Measurements from ENCODE around the gene GRB7. TPM values are rescaled to one million over a fixed set of nuclear protein-coding genes. Genes with fewer than 3 reads are reported as not detected.
"Not testable (repeated sequence)": the region's sequence is repeated elsewhere in the genome, so short reads cannot be mapped to it uniquely, and the experiment has no call there.

The GRB7 gene
- total RNA-seq, 1 experiment from 2014 or later = 2,531 TPM

DNA sequence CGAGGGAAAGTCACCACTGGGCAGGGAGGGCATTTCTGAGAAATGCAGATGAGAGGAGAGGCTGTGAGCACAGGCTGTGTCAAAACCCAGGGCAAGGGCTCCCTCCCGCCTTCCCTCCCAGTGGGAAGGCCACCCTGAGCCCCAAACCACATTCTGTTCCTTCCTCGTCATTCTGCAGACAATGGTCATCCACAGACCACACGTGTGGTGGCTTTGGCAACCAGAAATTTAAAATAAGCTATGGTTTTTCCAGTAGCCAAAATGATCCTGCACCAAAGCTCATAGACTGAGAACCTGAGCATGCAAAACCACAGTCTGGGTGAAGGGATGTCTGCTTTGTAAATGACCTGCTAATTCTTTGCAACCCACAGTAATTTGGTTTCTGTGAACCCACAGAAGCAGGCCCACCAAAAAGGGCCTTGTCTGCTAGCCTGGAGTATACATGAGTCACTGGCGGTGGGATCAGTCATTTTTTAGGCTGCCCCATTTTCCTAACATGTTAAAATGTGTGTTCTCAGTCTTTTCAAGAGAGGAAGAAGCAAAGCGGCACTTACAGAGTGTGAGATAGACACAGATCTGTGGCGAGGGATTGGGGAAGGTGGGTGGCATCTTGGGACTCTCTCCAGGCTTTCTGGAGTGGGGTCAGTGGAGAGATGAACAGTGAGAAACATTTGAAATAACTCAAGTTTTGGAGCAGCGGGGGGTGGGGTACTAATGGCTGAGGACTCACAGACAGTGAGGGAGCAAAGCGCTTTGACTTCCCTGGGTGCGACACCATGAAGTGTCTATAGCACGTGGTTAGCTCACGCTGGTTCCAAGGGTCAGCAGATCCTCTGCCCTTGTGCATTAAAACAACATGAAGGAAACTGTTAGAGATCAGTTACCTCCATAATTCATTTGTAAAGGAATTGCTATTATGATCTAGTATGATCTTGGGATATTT, 20.5 kb downstream of the GRB7 start:
- peaks cover 37% of the 10 kb centered on the region for H3K27me3 Mint-ChIP-seq (ENCODE audit: unreplicated experiment)
- peaks cover 33% of the 10 kb centered on the region for H3K36me3 Mint-ChIP-seq (ENCODE audit: insufficient read depth, unreplicated experiment)
- TF ChIP-seq, protein P1, sequence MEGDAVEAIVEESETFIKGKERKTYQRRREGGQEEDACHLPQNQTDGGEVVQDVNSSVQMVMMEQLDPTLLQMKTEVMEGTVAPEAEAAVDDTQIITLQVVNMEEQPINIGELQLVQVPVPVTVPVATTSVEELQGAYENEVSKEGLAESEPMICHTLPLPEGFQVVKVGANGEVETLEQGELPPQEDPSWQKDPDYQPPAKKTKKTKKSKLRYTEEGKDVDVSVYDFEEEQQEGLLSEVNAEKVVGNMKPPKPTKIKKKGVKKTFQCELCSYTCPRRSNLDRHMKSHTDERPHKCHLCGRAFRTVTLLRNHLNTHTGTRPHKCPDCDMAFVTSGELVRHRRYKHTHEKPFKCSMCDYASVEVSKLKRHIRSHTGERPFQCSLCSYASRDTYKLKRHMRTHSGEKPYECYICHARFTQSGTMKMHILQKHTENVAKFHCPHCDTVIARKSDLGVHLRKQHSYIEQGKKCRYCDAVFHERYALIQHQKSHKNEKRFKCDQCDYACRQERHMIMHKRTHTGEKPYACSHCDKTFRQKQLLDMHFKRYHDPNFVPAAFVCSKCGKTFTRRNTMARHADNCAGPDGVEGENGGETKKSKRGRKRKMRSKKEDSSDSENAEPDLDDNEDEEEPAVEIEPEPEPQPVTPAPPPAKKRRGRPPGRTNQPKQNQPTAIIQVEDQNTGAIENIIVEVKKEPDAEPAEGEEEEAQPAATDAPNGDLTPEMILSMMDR (IDR thresholded peaks at IDR 0.05; ENCODE audit: unreplicated experiment) = no peak
- H3K9me3 Mint-ChIP-seq (ENCODE audit: low read depth, unreplicated experiment) = no peaks in the 10 kb centered on the region
- intact Hi-C loops (cut with micrococcal nuclease; ENCODE audit: unreplicated experiment) = no loop called here
- H3K4me3 Mint-ChIP-seq (ENCODE audit: low read depth, unreplicated experiment) = no peak overlapping the region
- peaks cover 21% of the 10 kb centered on the region for H3K4me1 Mint-ChIP-seq (ENCODE audit: low read depth, unreplicated experiment)
- no peak for DNase-seq
- BruUV-seq (replicated peaks) = no TSS peak
- no peak overlapping the region for H3K27ac Mint-ChIP-seq (ENCODE audit: unreplicated experiment)
- CTCF ChIA-PET = interaction anchor here (0.5 to 161.2 kb wide), 40 partner anchors 31 to 936 kb away, joined by 3 to 42089 read pairs (median 18); partner anchors contain the start of genes ERBB2, GRB7, GSDMA and GSDMB

- H3K27me3 Mint-ChIP-seq (ENCODE audit: unreplicated experiment) = peaks cover 37% of the 10 kb centered on the region
- DNase-seq = no peak
- peaks cover 23% of the 10 kb centered on the region for H3K36me3 Mint-ChIP-seq (ENCODE audit: insufficient read depth, unreplicated experiment)
- H3K27ac Mint-ChIP-seq (ENCODE audit: unreplicated experiment) = no peak overlapping the region
- no TSS peak for BruUV-seq (replicated peaks)
- CTCF ChIA-PET = interaction anchor here (0.6 to 161.2 kb wide), 41 partner anchors 32 to 935 kb away, joined by 3 to 42089 read pairs (median 16); partner anchors contain the start of genes ERBB2, GRB7, GSDMA and IKZF3
- H3K4me3 Mint-ChIP-seq (ENCODE audit: low read depth, unreplicated experiment) = no peak overlapping the region
- no peaks in the 10 kb centered on the region for H3K9me3 Mint-ChIP-seq (ENCODE audit: low read depth, unreplicated experiment)
- peaks cover 16% of the 10 kb centered on the region for H3K4me1 Mint-ChIP-seq (ENCODE audit: low read depth, unreplicated experiment)
- intact Hi-C loops (cut with micrococcal nuclease; ENCODE audit: unreplicated experiment) = no loop called here
- TF ChIP-seq, protein P1 (IDR thresholded peaks at IDR 0.05; ENCODE audit: unreplicated experiment) = no peak
These were observed 21.5 kb downstream of the GRB7 start for GRCh38 chr17:39759204-39759603.

GRCh38 chr17:39761861-39762496, 24.2 kb downstream of the GRB7 start:
- H3K36me3 Mint-ChIP-seq (ENCODE audit: insufficient read depth, unreplicated experiment) = no peaks in the 10 kb centered on the region
- H3K27ac Mint-ChIP-seq (ENCODE audit: unreplicated experiment) = no peak overlapping the region
- peaks cover 10% of the 10 kb centered on the region for H3K9me3 Mint-ChIP-seq (ENCODE audit: low read depth, unreplicated experiment)
- CTCF ChIA-PET = interaction anchor here (0.6 to 161.2 kb wide), 36 partner anchors 30 to 705 kb away, joined by 3 to 42089 read pairs (median 8); partner anchors contain the start of genes ERBB2, GRB7, GSDMA and GSDMB
- no TSS peak for BruUV-seq (replicated peaks)
- no peak overlapping the region for H3K4me3 Mint-ChIP-seq (ENCODE audit: low read depth, unreplicated experiment)
- peaks cover 33% of the 10 kb centered on the region for H3K27me3 Mint-ChIP-seq (ENCODE audit: unreplicated experiment)
- TF ChIP-seq, protein P1 (IDR thresholded peaks at IDR 0.05; ENCODE audit: unreplicated experiment) = no peak
- H3K4me1 Mint-ChIP-seq (ENCODE audit: low read depth, unreplicated experiment) = peaks cover under 1% of the 10 kb centered on the region
- no peak for DNase-seq
- intact Hi-C loops (cut with micrococcal nuclease; ENCODE audit: unreplicated experiment) = loop anchor here (10.0 kb wide), 1 partner anchor 523 kb away; the partner anchor contains the start of gene CDC6

DNA sequence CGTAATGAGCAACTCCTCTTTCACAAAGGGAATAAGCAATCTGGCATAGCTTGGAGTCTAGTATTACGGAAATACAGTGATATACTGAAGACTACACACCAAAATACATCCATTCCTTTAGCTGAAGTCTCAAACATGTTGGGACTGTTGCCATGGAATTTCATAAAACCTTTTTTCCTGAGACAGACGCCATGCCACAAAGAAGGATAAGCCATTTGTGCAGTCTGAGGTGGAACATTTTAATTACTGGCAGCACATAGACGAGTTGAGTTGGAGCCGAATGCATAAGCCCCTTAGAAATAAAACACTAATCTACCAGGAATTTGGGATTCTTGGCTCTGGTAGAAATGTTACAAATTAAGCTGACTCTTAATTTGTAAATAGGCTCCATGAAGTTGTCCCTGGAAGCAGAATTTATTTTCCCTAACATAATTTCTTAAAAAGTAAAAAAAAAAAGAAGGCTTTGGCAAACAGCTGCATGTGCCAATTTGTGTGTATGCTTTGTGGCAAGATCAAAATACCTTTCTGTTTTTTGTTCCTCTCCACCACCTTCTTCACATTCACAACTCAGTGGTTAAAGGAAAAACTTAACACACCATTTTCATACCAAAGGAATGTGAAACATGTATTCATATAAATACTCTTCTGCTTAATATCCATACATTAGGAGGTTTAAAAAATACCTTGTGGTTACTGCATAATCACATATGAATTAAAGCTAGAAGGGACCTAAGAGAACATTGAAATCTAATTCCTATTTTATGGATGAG, 25.5 kb downstream of the GRB7 start:
- intact Hi-C loops (cut with micrococcal nuclease; ENCODE audit: unreplicated experiment) = loop anchor here (10.0 kb wide), 1 partner anchor 522 kb away; the partner anchor contains the start of gene CDC6
- no peak overlapping the region for H3K4me3 Mint-ChIP-seq (ENCODE audit: low read depth, unreplicated experiment)
- TF ChIP-seq, protein P1 (IDR thresholded peaks at IDR 0.05; ENCODE audit: unreplicated experiment) = no peak
- peaks cover 12% of the 10 kb centered on the region for H3K4me1 Mint-ChIP-seq (ENCODE audit: low read depth, unreplicated experiment)
- no peaks in the 10 kb centered on the region for H3K36me3 Mint-ChIP-seq (ENCODE audit: insufficient read depth, unreplicated experiment)
- peaks cover 26% of the 10 kb centered on the region for H3K27me3 Mint-ChIP-seq (ENCODE audit: unreplicated experiment)
- no peak for DNase-seq
- CTCF ChIA-PET = interaction anchor here (0.8 to 161.2 kb wide), 43 partner anchors 26 to 609 kb away, joined by 3 to 42089 read pairs (median 8); partner anchors contain the start of genes ERBB2, GRB7, GSDMA and GSDMB
- no peak overlapping the region for H3K27ac Mint-ChIP-seq (ENCODE audit: unreplicated experiment)
- BruUV-seq (replicated peaks) = no TSS peak
- peaks cover 10% of the 10 kb centered on the region for H3K9me3 Mint-ChIP-seq (ENCODE audit: low read depth, unreplicated experiment)

DNA sequence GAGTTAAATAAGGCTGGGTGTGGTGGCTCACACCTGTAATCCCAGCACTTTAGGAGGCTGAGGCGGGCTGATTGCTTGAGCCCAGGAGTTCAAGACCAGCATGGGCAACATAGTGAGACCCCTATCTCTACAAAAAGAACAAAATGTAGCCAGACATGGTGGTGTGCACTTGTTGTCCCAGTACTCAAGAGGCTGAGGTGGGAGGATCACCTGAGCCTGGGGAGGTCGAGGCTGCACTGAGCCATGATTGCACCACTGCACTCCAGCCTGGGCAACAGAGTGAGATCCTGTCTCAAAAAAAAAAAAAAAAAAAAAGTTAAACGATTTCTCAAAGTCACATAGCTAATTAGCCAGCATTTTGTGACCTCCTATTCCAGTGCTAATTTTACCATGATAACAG, 26.4 kb downstream of the GRB7 start:
- DNase-seq; H3K27ac Mint-ChIP-seq (ENCODE audit: unreplicated experiment); H3K4me3 Mint-ChIP-seq (ENCODE audit: low read depth, unreplicated experiment); H3K36me3 Mint-ChIP-seq (ENCODE audit: insufficient read depth, unreplicated experiment); BruUV-seq (replicated peaks): not testable (repeated sequence)
- CTCF ChIA-PET = interaction anchor here (0.6 to 161.2 kb wide), 53 partner anchors 25 to 712 kb away, joined by 3 to 42089 read pairs (median 6); partner anchors contain the start of genes ERBB2, GRB7, GSDMA and GSDMB
- H3K9me3 Mint-ChIP-seq (ENCODE audit: low read depth, unreplicated experiment) = peaks cover 10% of the 10 kb centered on the region
- intact Hi-C loops (cut with micrococcal nuclease; ENCODE audit: unreplicated experiment) = loop anchor here (10.0 kb wide), 1 partner anchor 521 kb away; the partner anchor contains the start of gene CDC6
- peaks cover 20% of the 10 kb centered on the region for H3K4me1 Mint-ChIP-seq (ENCODE audit: low read depth, unreplicated experiment)
- H3K27me3 Mint-ChIP-seq (ENCODE audit: unreplicated experiment) = peaks cover 17% of the 10 kb centered on the region
